K562 (cell line): Measurements from ENCODE around the gene RUSC1. TPM values are rescaled to one million over a fixed set of nuclear protein-coding genes. Genes with fewer than 3 reads are reported as not detected.

Experiments used
- CBFA2T3 ChIP-seq: fragments of 450-650 bp; IDR thresholded peaks from 2 replicates; pipeline ENCODE4 v1.6.1; 2017
- GABPB1 ChIP-seq: sonication (generic); formaldehyde crosslinking; IDR thresholded peaks from 2 replicates; pipeline ENCODE4 v1.8.0; 2022; ENCODE audit warnings: mild to moderate bottlenecking, missing genetic modification reagents
- PHF8 ChIP-seq: fragments of 200-600 bp; sonication (generic); IDR thresholded peaks from 2 replicates; pipeline ENCODE4 v1.6.1; 2012; ENCODE audit warnings: mixed run types, mild to moderate bottlenecking, inconsistent platforms, low read length, moderate library complexity, borderline replicate concordance
- SMARCA4 ChIP-seq: fragments of 450-650 bp; IDR thresholded peaks from 2 replicates; pipeline ENCODE4 v1.6.1; 2016
- SMARCC2 ChIP-seq: fragments of 450-650 bp; IDR thresholded peaks from 2 replicates; pipeline ENCODE4 v1.6.1; 2017; ENCODE audit warnings: antibody characterized with exemption, moderate library complexity, mild to moderate bottlenecking, low read depth
- TBP ChIP-seq: optimal IDR thresholded peaks from 2 replicates; pipeline ENCODE3; 2011; ENCODE audit warnings: low read depth, low read length, improper control_type of control experiment
- TOE1 ChIP-seq, 2 experiments: fragments of 450-650 bp in 1 of 2; sonication (generic) in 1 of 2; formaldehyde crosslinking in 1 of 2; IDR thresholded peaks; 2 replicates each; pipeline versions ENCODE4 v1.7.1 to v1.8.0; 2016 to 2022; ENCODE audit warnings: borderline replicate concordance in 2 of 2, mild to moderate bottlenecking in 2 of 2, antibody characterized with exemption in 1 of 2, inconsistent platforms in 1 of 2, low read depth in 1 of 2, missing genetic modification reagents in 1 of 2, moderate library complexity in 1 of 2
- ZKSCAN1 ChIP-seq: fragments of 150-350 bp; IDR thresholded peaks from 2 replicates; pipeline ENCODE4 v1.6.1; 2016; ENCODE audit warnings: low read depth, low read length
- ZNF79 ChIP-seq: fragments of 250-450 bp; sonication (Bioruptor Pico); IDR thresholded peaks from 2 replicates; pipeline ENCODE4 v1.4.0; 2020; ENCODE audit warnings: low read depth, mild to moderate bottlenecking, moderate library complexity
- polyA plus RNA-seq, 8 experiments: library from polyadenylated mRNA; depleted of rRNA in 4 of 8; stranded (reverse) in 5 of 8; unstranded in 3 of 8; fragments of >200 nt; fragmentation: Nextera tagmentation in 2 of 8; fragmentation: Illumina TruSeq in 1 of 8; extraction: Ambion mirVana in 2 of 8; extraction: Trizol in 1 of 8; gene quantifications; 2 replicates each; pipeline versions ENCODE4 v1.2.1 to v1.2.3, GENCODE V29; 2011 to 2014; ENCODE audit warnings: inconsistent platforms in 1 of 8, missing spikeins in 1 of 8
- total RNA-seq, 7 experiments: library from RNA; depleted of rRNA in 6 of 7; stranded (reverse); fragments of >200 nt in 6 of 7; fragmentation: Illumina TruSeq in 2 of 7; extraction: Trizol in 2 of 7; gene quantifications; 2 replicates each; pipeline versions ENCODE4 v1.2.1 to v1.2.3, GENCODE V29; 2011 to 2021; ENCODE audit warnings: low replicate concordance in 1 of 7
- TF ChIP-seq, protein P1 (sequence below), 2 experiments: fragments of 450-650 bp in 1 of 2; sonication (generic) in 1 of 2; formaldehyde crosslinking in 1 of 2; IDR thresholded peaks; 2 replicates each; pipeline versions ENCODE4 v1.7.1 to v1.9.0; 2016 to 2022; ENCODE audit warnings: inconsistent platforms in 1 of 2, mild to moderate bottlenecking in 1 of 2, missing genetic modification reagents in 1 of 2
- TF ChIP-seq, protein P2 (sequence below): IDR thresholded peaks from 2 replicates; pipeline ENCODE4 v1.6.1; 2011; ENCODE audit not compliant: insufficient read length; ENCODE audit errors: extremely low read depth
- TF ChIP-seq, protein P3 (sequence below): fragments of 450-650 bp; IDR thresholded peaks from 2 replicates; pipeline ENCODE4 v1.6.1; 2017; ENCODE audit warnings: antibody characterized with exemption, mild to moderate bottlenecking

RUSC1 gene
- total and polyA plus RNA-seq, 9 of the 15 experiments (the other 6 are each of a cell fraction or from before 2014, with no cell fraction given) = 5.7 to 68.3 (median 33.6) TPM

DNA sequence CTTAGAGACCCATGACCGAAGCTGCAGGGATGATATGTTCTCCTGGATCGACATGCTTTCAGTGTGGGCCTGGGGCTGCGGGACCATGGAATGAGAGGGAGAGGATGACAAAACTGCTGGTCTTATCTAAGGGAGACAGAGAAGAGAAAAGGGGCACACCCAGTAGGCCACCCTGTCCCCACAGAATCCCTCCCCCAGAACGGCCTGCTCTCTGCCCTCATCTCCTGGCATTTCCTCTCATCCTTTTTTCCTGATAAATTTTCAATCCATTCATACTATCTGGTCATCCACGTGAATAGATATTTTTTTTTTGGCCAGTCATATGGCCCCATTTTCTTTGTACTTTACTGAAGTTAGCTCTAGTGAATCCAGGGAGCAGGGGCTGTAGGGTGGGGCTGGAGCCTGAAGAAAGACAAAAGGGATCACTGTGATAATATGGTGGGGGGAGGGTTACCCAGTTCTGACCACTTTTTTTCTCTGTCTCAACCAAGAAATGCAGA, 19.3 kb upstream of the RUSC1 start, which contains the start of gene PKLR (continued):
- TF ChIP-seq, protein P1, sequence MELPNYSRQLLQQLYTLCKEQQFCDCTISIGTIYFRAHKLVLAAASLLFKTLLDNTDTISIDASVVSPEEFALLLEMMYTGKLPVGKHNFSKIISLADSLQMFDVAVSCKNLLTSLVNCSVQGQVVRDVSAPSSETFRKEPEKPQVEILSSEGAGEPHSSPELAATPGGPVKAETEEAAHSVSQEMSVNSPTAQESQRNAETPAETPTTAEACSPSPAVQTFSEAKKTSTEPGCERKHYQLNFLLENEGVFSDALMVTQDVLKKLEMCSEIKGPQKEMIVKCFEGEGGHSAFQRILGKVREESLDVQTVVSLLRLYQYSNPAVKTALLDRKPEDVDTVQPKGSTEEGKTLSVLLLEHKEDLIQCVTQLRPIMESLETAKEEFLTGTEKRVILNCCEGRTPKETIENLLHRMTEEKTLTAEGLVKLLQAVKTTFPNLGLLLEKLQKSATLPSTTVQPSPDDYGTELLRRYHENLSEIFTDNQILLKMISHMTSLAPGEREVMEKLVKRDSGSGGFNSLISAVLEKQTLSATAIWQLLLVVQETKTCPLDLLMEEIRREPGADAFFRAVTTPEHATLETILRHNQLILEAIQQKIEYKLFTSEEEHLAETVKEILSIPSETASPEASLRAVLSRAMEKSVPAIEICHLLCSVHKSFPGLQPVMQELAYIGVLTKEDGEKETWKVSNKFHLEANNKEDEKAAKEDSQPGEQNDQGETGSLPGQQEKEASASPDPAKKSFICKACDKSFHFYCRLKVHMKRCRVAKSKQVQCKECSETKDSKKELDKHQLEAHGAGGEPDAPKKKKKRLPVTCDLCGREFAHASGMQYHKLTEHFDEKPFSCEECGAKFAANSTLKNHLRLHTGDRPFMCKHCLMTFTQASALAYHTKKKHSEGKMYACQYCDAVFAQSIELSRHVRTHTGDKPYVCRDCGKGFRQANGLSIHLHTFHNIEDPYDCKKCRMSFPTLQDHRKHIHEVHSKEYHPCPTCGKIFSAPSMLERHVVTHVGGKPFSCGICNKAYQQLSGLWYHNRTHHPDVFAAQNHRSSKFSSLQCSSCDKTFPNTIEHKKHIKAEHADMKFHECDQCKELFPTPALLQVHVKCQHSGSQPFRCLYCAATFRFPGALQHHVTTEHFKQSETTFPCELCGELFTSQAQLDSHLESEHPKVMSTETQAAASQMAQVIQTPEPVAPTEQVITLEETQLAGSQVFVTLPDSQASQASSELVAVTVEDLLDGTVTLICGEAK (IDR thresholded peaks at IDR 0.05) = no peak
- TF ChIP-seq, protein P1 (CRISPR knock-in tag; IDR thresholded peaks at IDR 0.05) = no peak
- TF ChIP-seq, protein P2, sequence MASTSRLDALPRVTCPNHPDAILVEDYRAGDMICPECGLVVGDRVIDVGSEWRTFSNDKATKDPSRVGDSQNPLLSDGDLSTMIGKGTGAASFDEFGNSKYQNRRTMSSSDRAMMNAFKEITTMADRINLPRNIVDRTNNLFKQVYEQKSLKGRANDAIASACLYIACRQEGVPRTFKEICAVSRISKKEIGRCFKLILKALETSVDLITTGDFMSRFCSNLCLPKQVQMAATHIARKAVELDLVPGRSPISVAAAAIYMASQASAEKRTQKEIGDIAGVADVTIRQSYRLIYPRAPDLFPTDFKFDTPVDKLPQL = peak; percentile 53
- peak; percentile 70 for TF ChIP-seq SMARCA4
- TF ChIP-seq ZNF79 (CRISPR knock-in tag) = no peak
- TF ChIP-seq ZKSCAN1 = peak; percentile 66; the same call in 1 of the 2 replicates
- peak; percentile 24; the same call in 1 of the 2 replicates for TF ChIP-seq PHF8
- 0 out of 2 replicates have a peak, but pooled peaks have one; percentile 38 for TF ChIP-seq GABPB1 (CRISPR knock-in tag)
- peak; percentile 74 for TF ChIP-seq TBP
- TF ChIP-seq TOE1 (IDR thresholded peaks at IDR 0.05; ENCODE audit: borderline replicate concordance) = 0 out of 2 replicates have a peak, but pooled peaks have one; percentile 27
- no peak for TF ChIP-seq TOE1 (CRISPR knock-in tag; IDR thresholded peaks at IDR 0.05; ENCODE audit: borderline replicate concordance, low read depth)
- TF ChIP-seq, protein P3, sequence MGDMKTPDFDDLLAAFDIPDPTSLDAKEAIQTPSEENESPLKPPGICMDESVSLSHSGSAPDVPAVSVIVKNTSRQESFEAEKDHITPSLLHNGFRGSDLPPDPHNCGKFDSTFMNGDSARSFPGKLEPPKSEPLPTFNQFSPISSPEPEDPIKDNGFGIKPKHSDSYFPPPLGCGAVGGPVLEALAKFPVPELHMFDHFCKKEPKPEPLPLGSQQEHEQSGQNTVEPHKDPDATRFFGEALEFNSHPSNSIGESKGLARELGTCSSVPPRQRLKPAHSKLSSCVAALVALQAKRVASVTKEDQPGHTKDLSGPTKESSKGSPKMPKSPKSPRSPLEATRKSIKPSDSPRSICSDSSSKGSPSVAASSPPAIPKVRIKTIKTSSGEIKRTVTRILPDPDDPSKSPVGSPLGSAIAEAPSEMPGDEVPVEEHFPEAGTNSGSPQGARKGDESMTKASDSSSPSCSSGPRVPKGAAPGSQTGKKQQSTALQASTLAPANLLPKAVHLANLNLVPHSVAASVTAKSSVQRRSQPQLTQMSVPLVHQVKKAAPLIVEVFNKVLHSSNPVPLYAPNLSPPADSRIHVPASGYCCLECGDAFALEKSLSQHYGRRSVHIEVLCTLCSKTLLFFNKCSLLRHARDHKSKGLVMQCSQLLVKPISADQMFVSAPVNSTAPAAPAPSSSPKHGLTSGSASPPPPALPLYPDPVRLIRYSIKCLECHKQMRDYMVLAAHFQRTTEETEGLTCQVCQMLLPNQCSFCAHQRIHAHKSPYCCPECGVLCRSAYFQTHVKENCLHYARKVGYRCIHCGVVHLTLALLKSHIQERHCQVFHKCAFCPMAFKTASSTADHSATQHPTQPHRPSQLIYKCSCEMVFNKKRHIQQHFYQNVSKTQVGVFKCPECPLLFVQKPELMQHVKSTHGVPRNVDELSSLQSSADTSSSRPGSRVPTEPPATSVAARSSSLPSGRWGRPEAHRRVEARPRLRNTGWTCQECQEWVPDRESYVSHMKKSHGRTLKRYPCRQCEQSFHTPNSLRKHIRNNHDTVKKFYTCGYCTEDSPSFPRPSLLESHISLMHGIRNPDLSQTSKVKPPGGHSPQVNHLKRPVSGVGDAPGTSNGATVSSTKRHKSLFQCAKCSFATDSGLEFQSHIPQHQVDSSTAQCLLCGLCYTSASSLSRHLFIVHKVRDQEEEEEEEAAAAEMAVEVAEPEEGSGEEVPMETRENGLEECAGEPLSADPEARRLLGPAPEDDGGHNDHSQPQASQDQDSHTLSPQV = peak; percentile 62; the same call in 1 of the 2 replicates
- TF ChIP-seq SMARCC2 = peak; percentile 39; the same call in 1 of the 2 replicates
- peak; percentile 82 for TF ChIP-seq CBFA2T3
